Large intestine (tissue), 3 donors: Measurements from ENCODE around the gene F8. TPM values are rescaled to one million over a fixed set of nuclear protein-coding genes. Genes with fewer than 3 reads are reported as not detected.
"Not testable (repeated sequence)": the region's sequence is repeated elsewhere in the genome, so short reads cannot be mapped to it uniquely, and the experiment has no call there.

Experiments used
- DNase-seq, 2 donors: peaks; one replicate each; pipeline versions ENCODE4 v3.0.0 to v3.0.0-alpha.2; 2013
- H3K27ac ChIP-seq: one replicate; pipeline ENCODE4 v1.5.1; 2013; ENCODE audit warnings: low read length
- H3K27me3 ChIP-seq: 2 replicates; pipeline ENCODE4 v1.6.1; 2013; ENCODE audit warnings: low read length; ENCODE audit not compliant: control insufficient read depth, insufficient read depth
- H3K36me3 ChIP-seq: 2 replicates; pipeline ENCODE4 v1.6.1; 2013; ENCODE audit warnings: low read length; ENCODE audit not compliant: control insufficient read depth, insufficient read depth
- H3K4me1 ChIP-seq: one replicate; pipeline ENCODE4 v1.6.1; 2013; ENCODE audit warnings: low read length; ENCODE audit not compliant: control insufficient read depth, insufficient read depth
- H3K4me3 ChIP-seq: one replicate; pipeline ENCODE4 v1.5.1; 2013; ENCODE audit warnings: low read length
- H3K9me3 ChIP-seq: one replicate; pipeline ENCODE4 v1.6.1; 2013; ENCODE audit warnings: mild to moderate bottlenecking, low read depth, low read length, moderate library complexity; ENCODE audit not compliant: control insufficient read depth
- WGBS: methylation state at CpG from one replicate; pipeline ENCODE4 v1.1.5; 2013; ENCODE audit warnings: low lambda C conversion rate; ENCODE audit not compliant: insufficient coverage; 5-methylcytosine and 5-hydroxymethylcytosine counted together
- polyA plus RNA-seq: library from polyadenylated mRNA; unstranded; fragments of 120-200 nt; gene quantifications from one replicate; pipeline ENCODE4 v1.2.1, GENCODE V29; 2013

The F8 gene
- polyA plus RNA-seq, 1 donor = 2.9 TPM

DNA sequence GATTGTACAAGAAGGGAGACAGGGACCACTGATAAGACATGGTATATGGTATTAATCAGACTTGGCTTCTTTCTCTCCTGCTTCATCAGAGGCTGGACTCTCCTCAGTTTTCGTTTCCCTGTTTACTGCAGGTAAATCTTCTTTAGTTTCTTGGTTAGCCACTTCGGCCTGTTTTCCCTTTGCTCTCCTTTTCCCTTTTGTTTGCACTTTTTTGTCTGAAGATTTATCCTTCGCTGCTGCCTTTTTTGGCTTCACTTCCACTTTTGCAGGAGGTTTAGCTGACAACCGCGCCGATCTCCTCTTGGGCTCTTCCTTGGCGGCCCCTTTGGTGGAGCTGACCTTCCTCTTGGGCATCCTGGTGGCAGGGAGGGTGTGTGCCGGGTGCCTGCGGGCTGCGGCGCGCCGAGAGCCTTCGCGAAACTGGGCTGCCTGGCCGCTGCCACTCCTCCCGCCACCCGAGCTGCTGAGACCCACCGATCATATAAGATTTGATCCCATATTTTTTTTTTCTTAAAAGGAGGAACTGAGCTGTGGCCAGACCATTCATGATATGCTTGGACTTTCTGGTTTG, 205.4 kb downstream of the F8 start:
- WGBS = 100% methylated on average over 2 of the region's 19 CpGs
- not testable (repeated sequence) for H3K36me3 ChIP-seq, H3K27me3 ChIP-seq, H3K4me3 ChIP-seq, H3K9me3 ChIP-seq, H3K27ac ChIP-seq, DNase-seq, H3K4me1 ChIP-seq

DNA sequence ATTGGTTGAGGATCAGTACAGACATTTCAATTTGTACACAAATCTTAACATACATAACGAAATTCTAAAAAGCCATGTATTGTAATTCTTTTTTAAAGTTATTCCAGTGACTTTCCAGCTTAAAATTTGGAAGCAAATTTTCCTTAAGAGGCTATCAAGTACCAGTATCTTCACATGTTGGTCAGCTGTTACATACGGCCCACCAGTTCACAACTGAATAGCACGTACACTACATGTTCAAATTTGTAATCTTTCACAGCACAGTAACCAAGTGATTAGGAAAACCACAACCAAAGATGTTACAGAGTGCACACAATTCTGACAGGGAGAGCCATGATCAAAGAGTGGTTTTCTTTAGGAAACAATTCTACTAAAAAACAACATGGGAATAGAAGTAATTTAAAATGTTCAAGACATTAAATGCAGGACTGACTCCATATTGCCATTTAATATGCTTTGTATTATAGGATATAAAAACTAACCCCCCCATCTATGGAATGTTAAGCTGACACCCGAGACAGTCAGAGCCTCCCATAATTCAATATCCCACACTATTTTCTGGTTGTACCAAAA, 206.1 kb downstream of the F8 start:
- H3K9me3 ChIP-seq, H3K27me3 ChIP-seq, DNase-seq, H3K27ac ChIP-seq, H3K4me3 ChIP-seq, H3K4me1 ChIP-seq, H3K36me3 ChIP-seq: not testable (repeated sequence)
- WGBS = no CpG with 5 or more reads among the region's 4 CpGs

- Histone ChIP-seq H3K4me1 (no peaks in the 10 kb centered on the region), H3K27ac (no peak overlapping the region), H3K9me3 (peaks cover 3% of the 10 kb centered on the region), H3K27me3 (peaks cover 5% of the 10 kb centered on the region), H3K4me3 (no peak overlapping the region), H3K36me3 (no peaks in the 10 kb centered on the region)
- peak in 1 of 2 donors; percentile 11 for DNase-seq
- no CpG with 5 or more reads among the region's 5 CpGs for WGBS
Measured at GRCh38 chrX:154815274-154815818, 207.2 kb downstream of the F8 start.

DNA sequence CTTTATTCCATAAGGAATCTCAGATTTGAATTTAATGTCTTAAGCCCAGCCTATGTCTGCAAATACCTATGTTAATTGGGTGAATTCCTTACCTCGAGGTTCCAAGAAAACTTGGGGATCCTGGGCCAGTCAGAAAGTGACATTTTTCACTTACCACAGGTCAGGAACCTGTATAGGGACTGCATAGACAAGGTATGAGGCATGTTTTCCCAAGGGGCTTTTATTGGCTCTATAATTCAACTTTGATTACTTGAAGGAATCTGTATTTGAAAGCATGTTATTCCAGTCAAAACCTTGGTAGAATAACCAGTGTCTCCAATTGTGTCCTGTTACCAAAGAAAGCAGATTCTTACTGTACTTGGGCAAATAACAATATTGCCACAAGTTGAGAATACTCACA, 208.7 kb downstream of the F8 start:
- no peak overlapping the region for H3K4me3 ChIP-seq
- peaks cover 3% of the 10 kb centered on the region for H3K9me3 ChIP-seq
- H3K27me3 ChIP-seq = peaks cover 5% of the 10 kb centered on the region
- H3K4me1 ChIP-seq = no peaks in the 10 kb centered on the region
- no peak for DNase-seq
- no CpG with 5 or more reads among the region's 1 CpG for WGBS
- H3K27ac ChIP-seq = no peak overlapping the region
- no peaks in the 10 kb centered on the region for H3K36me3 ChIP-seq

- peaks cover 5% of the 10 kb centered on the region for H3K27me3 ChIP-seq
- H3K9me3 ChIP-seq = peaks cover 3% of the 10 kb centered on the region
- H3K27ac ChIP-seq = no peak overlapping the region
- DNase-seq = peak in 1 of 2 donors; percentile 9
- H3K4me3 ChIP-seq = no peak overlapping the region
- no CpG with 5 or more reads among the region's 2 CpGs for WGBS
- no peaks in the 10 kb centered on the region for H3K36me3 ChIP-seq
- H3K4me1 ChIP-seq = no peaks in the 10 kb centered on the region
Measured at GRCh38 chrX:154812341-154813101, 210.0 kb downstream of the F8 start.

DNA sequence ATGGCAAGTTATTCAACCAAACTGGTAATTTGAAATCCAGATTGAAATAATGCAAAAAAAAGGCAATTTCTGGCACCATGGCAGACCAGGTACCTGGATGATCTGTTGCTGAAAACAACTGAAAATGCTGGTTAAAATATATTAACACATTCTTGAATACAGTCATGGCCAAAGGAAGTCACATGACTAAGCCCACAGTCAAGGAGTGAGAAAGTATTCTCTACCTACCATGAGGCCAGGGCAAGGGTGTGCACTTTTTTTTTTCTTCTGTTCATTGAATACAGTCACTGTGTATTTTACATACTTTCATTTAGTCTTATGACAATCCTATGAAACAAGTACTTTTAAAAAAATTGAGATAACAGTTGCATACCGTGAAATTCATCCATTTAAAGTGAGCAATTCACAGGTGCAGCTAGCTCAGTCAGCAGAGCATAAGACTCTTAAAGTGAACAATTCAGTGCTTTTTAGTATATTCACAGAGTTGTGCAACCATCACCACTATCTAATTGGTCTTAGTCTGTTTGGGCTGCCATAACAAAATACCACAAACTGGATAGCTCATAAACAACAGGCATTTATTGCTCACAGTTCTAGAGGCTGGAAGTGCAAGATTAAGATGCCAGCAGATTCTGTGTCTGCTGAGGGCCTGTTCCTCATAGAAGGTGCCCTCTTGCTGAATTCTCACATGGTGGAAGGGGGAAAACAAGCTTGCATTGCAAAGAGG, 212.4 kb downstream of the F8 start:
- H3K9me3 ChIP-seq = no peaks in the 10 kb centered on the region
- H3K4me3 ChIP-seq = no peak overlapping the region
- H3K27ac ChIP-seq = no peak overlapping the region
- peak in 1 of 2 donors; percentile 36 for DNase-seq
- H3K36me3 ChIP-seq = no peaks in the 10 kb centered on the region
- H3K27me3 ChIP-seq = peaks cover 5% of the 10 kb centered on the region
- no CpG with 5 or more reads among the region's 1 CpG for WGBS
- H3K4me1 ChIP-seq = peaks cover 4% of the 10 kb centered on the region

DNA sequence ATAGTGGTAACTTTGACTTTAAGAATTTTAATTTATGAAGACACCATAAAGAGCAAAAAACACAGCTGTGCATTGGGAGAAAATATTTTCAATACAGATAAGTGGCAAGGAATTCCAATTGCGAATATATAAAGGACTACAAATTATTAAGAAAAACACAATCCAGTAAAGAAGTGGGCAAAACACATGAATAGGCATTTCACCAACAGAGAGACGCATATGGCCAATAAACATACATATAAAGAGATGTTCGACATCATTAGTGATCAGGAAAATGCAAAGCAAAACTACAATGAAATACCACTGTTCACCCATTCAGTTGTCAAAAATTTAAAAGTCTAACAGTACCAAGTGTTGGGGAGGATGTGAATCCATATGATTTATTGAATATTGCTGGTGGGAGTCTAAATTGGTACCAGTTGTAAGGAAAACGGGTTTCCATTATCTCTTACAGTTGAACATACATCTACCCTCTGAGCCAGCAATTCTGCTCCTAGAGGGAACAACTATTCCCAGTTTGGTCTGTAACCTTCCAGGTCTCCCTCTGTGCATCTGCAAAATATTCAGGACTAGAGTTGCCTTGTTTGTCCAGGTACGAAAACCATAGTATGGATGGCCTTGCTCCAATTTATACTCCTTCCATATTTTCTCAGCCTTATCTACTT, 215.6 kb downstream of the F8 start:
- Histone ChIP-seq H3K27me3 (peaks cover 4% of the 10 kb centered on the region), H3K4me3 (no peak overlapping the region), H3K4me1 (peaks cover 4% of the 10 kb centered on the region), H3K27ac (no peak overlapping the region), H3K9me3 (no peaks in the 10 kb centered on the region), H3K36me3 (no peaks in the 10 kb centered on the region)
- WGBS = no CpG with 5 or more reads among the region's 5 CpGs
- DNase-seq = no peak

DNA sequence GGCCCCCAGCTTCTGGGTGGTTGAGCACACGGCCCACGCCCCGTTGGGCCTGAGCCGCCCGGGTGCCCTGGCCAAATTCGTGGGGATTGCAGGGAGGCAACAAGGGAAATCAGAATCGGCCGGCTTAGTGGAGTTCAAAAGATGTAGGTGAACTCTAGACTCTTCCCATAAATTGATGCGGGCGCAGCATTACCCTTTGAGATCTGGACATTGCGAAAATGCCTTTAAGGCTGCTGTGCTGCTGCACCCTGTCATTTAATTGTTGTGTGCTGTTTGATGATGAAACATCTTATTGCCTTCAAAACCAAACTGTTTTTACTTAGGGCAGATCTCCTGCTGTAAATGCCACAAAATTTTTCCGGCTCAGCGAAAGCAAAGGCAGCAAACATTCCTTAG, 216.8 kb downstream of the F8 start:
- H3K4me3 ChIP-seq = peak overlapping the region; percentile 45
- peaks cover 11% of the 10 kb centered on the region for H3K4me1 ChIP-seq
- no peaks in the 10 kb centered on the region for H3K36me3 ChIP-seq
- WGBS = no CpG with 5 or more reads among the region's 13 CpGs
- H3K27me3 ChIP-seq = peaks cover 2% of the 10 kb centered on the region
- DNase-seq = peak; percentile 38 to 82
- peak overlapping the region; percentile 90 for H3K27ac ChIP-seq
- no peaks in the 10 kb centered on the region for H3K9me3 ChIP-seq

DNA sequence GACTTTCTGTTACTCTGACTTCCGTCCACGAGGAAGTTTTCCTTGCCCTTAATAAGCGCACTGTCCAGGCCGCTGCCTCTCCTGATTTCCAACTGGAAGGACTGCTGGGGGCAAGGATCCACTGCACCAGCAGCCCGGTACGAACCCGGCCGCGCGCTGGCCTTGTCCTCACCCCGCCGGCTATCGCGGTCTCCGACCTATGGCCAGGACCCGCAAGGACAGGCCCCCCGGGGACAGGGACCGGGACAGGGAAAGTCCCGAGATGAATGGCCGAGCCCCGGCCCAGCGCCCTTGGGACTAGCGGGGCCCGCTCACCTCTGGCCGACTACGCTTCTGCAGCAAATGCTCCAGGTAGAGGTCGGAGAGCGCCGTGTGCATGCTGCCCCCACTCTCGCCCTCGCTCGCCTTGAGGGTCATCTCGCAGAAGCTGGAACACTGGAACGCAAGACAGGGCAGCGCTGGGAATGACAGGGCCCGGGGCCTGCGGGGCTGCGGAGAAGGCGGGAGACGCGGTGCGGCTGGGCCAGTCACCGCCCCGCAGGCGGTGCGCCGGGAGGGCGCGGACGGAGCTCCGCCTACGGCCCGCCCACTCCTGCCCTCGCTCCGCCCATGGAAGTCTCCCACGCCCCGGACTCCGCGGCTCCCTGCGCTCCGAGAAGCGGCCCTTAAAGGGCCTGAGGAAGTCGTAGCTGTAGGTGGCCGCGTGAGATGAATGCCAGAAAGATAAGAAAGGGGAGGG, 217.4 kb downstream of the F8 start, which contains the start of gene MPP1:
Gene MPP1 (minus strand): TSS at position 529 of the 739 bp plus-strand sequence. CDS start 112 bp downstream, at position 417.
- Histone ChIP-seq H3K9me3 (no peaks in the 10 kb centered on the region), H3K27ac (peak within 1 kb of the TSS; percentile 90), H3K36me3 (no peaks in the 10 kb centered on the region), H3K4me1 (peaks cover 17% of the 10 kb centered on the region), H3K4me3 (peak within 1 kb of the TSS; percentile 66), H3K27me3 (peaks cover 2% of the 10 kb centered on the region)
- WGBS = no CpG with 5 or more reads among the region's 65 CpGs
- DNase-seq = peak; percentile 74 to 88
